GM21515 (cell line): ENCODE measurements around the gene SNED1.

Source experiments
- ATAC-seq: cut with Tn5 transposase; IDR thresholded peaks from one replicate; pipeline ENCODE4 v1.9.1; 2021; ENCODE audit not compliant: unreplicated experiment

The SNED1 gene

GRCh38 chr2:241142063-241142462 lies 143.6 kb downstream of the SNED1 start:
- no peak for ATAC-seq

DNA sequence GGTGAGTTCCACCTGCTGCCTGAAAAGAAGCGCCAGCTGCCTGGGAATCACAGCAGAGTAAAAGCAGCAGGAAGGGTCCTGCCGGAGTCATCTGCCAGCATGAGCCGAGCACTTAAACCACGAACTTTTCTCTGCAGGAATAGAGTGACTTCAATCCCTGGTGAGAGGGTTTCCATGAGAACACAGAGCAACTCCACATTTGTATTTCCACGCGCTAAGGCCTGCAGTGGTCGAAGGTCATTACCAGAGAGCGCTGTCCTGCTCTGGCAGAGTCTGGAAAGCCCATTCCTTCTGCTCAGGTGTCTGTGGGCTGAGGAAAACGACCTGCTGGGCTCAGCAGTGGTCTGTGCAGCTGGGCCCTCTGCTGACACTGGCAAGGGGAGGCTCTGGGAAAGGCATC lies 144.2 kb downstream of the SNED1 start:
- no peak for ATAC-seq
